Measurements from ENCODE around the gene FBN1.

- no peak for TF ChIP-seq ZNF274 (IDR thresholded peaks at IDR 0.05; ENCODE audit: low read depth, low read length)
- no peak for TF ChIP-seq SUZ12 (IDR thresholded peaks at IDR 0.05; ENCODE audit: extremely low read depth, insufficient read depth, insufficient read length)
- TF ChIP-seq YY1 (IDR thresholded peaks at IDR 0.05; ENCODE audit: insufficient read depth, insufficient read length), result no peak
Observed at GRCh38 chr15:48579945-48580671, 65.4 kb downstream of the FBN1 start.
